ENCODE measurements around the gene TTC28.

Gene TTC28

GRCh38 chr22:28329186-28330073 is 350.2 kb downstream of the TTC28 start:
- TF ChIP-seq, protein P1, sequence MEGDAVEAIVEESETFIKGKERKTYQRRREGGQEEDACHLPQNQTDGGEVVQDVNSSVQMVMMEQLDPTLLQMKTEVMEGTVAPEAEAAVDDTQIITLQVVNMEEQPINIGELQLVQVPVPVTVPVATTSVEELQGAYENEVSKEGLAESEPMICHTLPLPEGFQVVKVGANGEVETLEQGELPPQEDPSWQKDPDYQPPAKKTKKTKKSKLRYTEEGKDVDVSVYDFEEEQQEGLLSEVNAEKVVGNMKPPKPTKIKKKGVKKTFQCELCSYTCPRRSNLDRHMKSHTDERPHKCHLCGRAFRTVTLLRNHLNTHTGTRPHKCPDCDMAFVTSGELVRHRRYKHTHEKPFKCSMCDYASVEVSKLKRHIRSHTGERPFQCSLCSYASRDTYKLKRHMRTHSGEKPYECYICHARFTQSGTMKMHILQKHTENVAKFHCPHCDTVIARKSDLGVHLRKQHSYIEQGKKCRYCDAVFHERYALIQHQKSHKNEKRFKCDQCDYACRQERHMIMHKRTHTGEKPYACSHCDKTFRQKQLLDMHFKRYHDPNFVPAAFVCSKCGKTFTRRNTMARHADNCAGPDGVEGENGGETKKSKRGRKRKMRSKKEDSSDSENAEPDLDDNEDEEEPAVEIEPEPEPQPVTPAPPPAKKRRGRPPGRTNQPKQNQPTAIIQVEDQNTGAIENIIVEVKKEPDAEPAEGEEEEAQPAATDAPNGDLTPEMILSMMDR (IDR thresholded peaks at IDR 0.05) = no peak
- H3K36me3 Mint-ChIP-seq (ENCODE audit: low read depth) = peaks cover under 1% of the 10 kb centered on the region

DNA sequence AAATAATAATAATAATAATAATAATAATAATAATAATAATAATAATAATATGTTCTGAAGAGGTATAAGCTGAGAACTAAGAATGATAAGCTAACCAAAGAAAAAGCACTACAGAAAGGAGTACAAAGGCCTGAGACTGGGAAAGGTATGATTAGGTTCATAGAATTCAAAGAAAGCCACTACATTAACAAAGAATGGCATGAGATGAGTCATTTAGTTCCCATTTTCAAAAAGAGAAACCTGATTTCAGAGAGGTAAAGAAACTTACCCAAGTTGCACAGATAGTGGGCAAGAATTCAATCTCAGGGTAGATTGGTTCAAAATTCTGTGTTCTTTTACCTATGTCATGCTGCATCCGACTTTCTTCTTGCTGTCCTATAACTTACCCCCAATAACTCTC is 350.9 kb downstream of the TTC28 start:
- TF ChIP-seq, protein P1 (IDR thresholded peaks at IDR 0.05) = no peak
- DNase-seq = no peak
- no peak overlapping the region for H3K27ac Mint-ChIP-seq
- H3K27me3 Mint-ChIP-seq (ENCODE audit: low read depth, poor library complexity) = no peaks in the 10 kb centered on the region
- no peak overlapping the region for H3K4me3 Mint-ChIP-seq
- H3K9me3 Mint-ChIP-seq = no peaks in the 10 kb centered on the region
- peaks cover 42% of the 10 kb centered on the region for H3K4me1 Mint-ChIP-seq
- H3K36me3 Mint-ChIP-seq (ENCODE audit: low read depth) = no peaks in the 10 kb centered on the region

More at GRCh38 chr22:28329186-28330073, 350.2 kb downstream of the TTC28 start:
- DNase-seq = no peak
- peaks cover 42% of the 10 kb centered on the region for H3K4me1 Mint-ChIP-seq
- no peak overlapping the region for H3K4me3 Mint-ChIP-seq
- H3K27ac Mint-ChIP-seq = peak overlapping the region; percentile 51
- H3K27me3 Mint-ChIP-seq (ENCODE audit: low read depth, poor library complexity) = no peaks in the 10 kb centered on the region
- H3K9me3 Mint-ChIP-seq = peaks cover 2% of the 10 kb centered on the region

GRCh38 chr22:28316014-28316413 is 363.6 kb downstream of the TTC28 start:
- Mint-ChIP-seq H3K9me3 (peaks cover 38% of the 10 kb centered on the region), H3K27me3 (ENCODE audit: low read depth, poor library complexity) (no peaks in the 10 kb centered on the region), H3K4me1 (no peaks in the 10 kb centered on the region), H3K36me3 (ENCODE audit: low read depth) (peaks cover 32% of the 10 kb centered on the region), H3K27ac (no peak overlapping the region), H3K4me3 (no peak overlapping the region)
- DNase-seq = no peak
- TF ChIP-seq, protein P1 (IDR thresholded peaks at IDR 0.05) = no peak

- TF ChIP-seq, protein P1 (IDR thresholded peaks at IDR 0.05) = no peak
- peaks cover 38% of the 10 kb centered on the region for H3K9me3 Mint-ChIP-seq
- H3K27me3 Mint-ChIP-seq (ENCODE audit: low read depth, poor library complexity) = no peaks in the 10 kb centered on the region
- no peak overlapping the region for H3K4me3 Mint-ChIP-seq
- DNase-seq = no peak
- no peaks in the 10 kb centered on the region for H3K4me1 Mint-ChIP-seq
- no peak overlapping the region for H3K27ac Mint-ChIP-seq
- H3K36me3 Mint-ChIP-seq (ENCODE audit: low read depth) = peaks cover 32% of the 10 kb centered on the region
Observed at GRCh38 chr22:28314959-28315358, 364.7 kb downstream of the TTC28 start.

DNA sequence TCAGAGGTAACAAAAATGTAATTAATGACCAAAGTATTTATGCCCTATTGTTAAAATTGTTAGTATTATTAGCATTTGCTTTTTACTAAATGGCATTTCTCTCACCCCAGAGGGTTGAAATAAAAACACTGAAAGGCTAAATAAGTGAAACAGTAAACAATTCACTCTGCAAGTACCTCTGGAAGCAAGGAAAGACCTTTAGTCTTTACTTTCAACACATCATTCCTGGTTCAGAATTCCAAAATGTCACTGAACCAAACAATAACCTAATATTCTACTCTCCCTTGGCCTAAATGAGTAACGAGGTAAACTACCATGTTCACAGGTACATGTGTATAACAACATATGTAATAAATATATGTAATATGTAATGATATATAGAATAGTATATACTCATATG is 369.3 kb downstream of the TTC28 start:
- Mint-ChIP-seq H3K4me1 (no peaks in the 10 kb centered on the region), H3K36me3 (ENCODE audit: low read depth) (peaks cover 23% of the 10 kb centered on the region), H3K9me3 (peaks cover 26% of the 10 kb centered on the region), H3K4me3 (no peak overlapping the region), H3K27me3 (ENCODE audit: low read depth, poor library complexity) (no peaks in the 10 kb centered on the region), H3K27ac (no peak overlapping the region)
- DNase-seq = no peak
- TF ChIP-seq, protein P1 (IDR thresholded peaks at IDR 0.05) = no peak

DNA sequence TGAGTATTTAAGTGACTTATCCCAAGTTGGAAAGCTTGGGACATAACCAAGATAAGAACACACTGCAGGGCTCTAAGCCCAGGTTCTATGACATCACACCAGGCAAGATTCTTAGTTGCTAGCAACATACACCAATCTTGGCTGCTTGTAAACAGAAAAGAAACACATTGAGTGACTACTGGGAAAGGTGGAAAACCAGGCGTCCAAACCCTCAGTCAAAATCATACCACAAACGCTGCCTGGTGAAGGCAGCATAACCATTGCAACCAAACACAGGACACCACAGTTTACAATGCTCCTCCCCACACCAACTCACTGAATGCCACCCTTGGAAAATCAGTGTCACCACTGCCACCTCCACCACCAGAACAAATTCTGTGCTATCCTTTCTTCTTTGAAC is 379.9 kb downstream of the TTC28 start:
- TF ChIP-seq, protein P1 (IDR thresholded peaks at IDR 0.05) = no peak
- H3K4me3 Mint-ChIP-seq = no peak overlapping the region
- no peak for DNase-seq
- H3K27ac Mint-ChIP-seq = no peak overlapping the region
- H3K36me3 Mint-ChIP-seq (ENCODE audit: low read depth) = peaks cover 15% of the 10 kb centered on the region
- H3K27me3 Mint-ChIP-seq (ENCODE audit: low read depth, poor library complexity) = no peaks in the 10 kb centered on the region
- peaks cover 23% of the 10 kb centered on the region for H3K4me1 Mint-ChIP-seq
- H3K9me3 Mint-ChIP-seq = no peaks in the 10 kb centered on the region
